Neutrophil (primary cell): ENCODE results near the gene TPST2.

Experiments used
- H3K27ac ChIP-seq: fragments of 200-600 bp; sonication (generic); 2 replicates; pipeline ENCODE4 v1.5.1; 2016; ENCODE audit warnings: mild to moderate bottlenecking, moderate library complexity
- H3K27me3 ChIP-seq: fragments of 200-600 bp; sonication (generic); 2 replicates; pipeline ENCODE4 v1.6.0; 2016; ENCODE audit warnings: mild to moderate bottlenecking
- H3K36me3 ChIP-seq: fragments of 200-600 bp; sonication (generic); 2 replicates; pipeline ENCODE4 v1.5.1; 2017
- H3K4me1 ChIP-seq, 2 experiments: fragments of 200-600 bp in 1 of 2; sonication (generic) in 1 of 2; 1 replicate in 1 of 2; 2 replicates in 1 of 2; pipeline versions ENCODE4 v1.5.1 to v1.6.1; 2013 to 2016; ENCODE audit warnings: low read depth in 1 of 2, low read length in 1 of 2, mild to moderate bottlenecking in 1 of 2, moderate library complexity in 1 of 2; ENCODE audit not compliant: control insufficient read depth in 1 of 2, insufficient read depth in 1 of 2
- H3K4me3 ChIP-seq, 2 experiments: fragments of 200-600 bp in 1 of 2; sonication (generic) in 1 of 2; 1 replicate in 1 of 2; 2 replicates in 1 of 2; pipeline ENCODE4 v1.5.1; 2013 to 2016; ENCODE audit warnings: low read depth in 1 of 2, low read length in 1 of 2, mild to moderate bottlenecking in 1 of 2, moderate library complexity in 1 of 2
- H3K9me3 ChIP-seq: fragments of 200-600 bp; sonication (generic); 2 replicates; pipeline ENCODE4 v1.5.1; 2016
- TF ChIP-seq, protein P1 (sequence below): fragments of 200-600 bp; sonication (generic); IDR thresholded peaks from 2 replicates; pipeline ENCODE4 v1.5.1; 2016; ENCODE audit warnings: antibody characterized with exemption

The TPST2 gene

DNA sequence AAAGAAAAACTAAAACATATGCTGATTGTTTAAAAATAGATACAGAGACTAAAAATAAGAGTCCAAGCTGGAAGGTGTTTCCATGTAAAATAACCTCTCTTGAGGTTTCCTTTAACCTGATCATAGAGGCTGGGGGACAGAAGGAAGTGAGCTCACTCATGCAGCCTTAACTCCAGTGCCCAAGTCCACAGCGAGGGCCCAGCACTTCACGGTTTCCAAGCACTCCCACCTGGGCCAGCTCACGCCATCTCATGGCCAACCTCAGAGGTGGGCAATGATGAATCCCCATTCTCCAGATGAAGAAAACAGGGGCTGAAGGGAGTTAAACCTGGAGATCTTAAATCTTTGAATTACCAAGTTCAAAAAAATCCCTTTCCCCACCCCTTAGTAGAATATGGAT is 62.8 kb downstream of the TPST2 start:
- Histone ChIP-seq H3K4me1 (peaks cover 9 to 23% of the 10 kb centered on the region in 2 experiments), H3K9me3 (no peaks in the 10 kb centered on the region), H3K27me3 (no peaks in the 10 kb centered on the region), H3K36me3 (peaks cover 96% of the 10 kb centered on the region), H3K4me3 (no peak overlapping the region), H3K27ac (no peak overlapping the region)
- TF ChIP-seq, protein P1, sequence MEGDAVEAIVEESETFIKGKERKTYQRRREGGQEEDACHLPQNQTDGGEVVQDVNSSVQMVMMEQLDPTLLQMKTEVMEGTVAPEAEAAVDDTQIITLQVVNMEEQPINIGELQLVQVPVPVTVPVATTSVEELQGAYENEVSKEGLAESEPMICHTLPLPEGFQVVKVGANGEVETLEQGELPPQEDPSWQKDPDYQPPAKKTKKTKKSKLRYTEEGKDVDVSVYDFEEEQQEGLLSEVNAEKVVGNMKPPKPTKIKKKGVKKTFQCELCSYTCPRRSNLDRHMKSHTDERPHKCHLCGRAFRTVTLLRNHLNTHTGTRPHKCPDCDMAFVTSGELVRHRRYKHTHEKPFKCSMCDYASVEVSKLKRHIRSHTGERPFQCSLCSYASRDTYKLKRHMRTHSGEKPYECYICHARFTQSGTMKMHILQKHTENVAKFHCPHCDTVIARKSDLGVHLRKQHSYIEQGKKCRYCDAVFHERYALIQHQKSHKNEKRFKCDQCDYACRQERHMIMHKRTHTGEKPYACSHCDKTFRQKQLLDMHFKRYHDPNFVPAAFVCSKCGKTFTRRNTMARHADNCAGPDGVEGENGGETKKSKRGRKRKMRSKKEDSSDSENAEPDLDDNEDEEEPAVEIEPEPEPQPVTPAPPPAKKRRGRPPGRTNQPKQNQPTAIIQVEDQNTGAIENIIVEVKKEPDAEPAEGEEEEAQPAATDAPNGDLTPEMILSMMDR, result no peak

- no peak overlapping the region for H3K4me3 ChIP-seq
- H3K36me3 ChIP-seq, result peaks cover 90% of the 10 kb centered on the region
- H3K27ac ChIP-seq, result no peak overlapping the region
- no peaks in the 10 kb centered on the region for H3K27me3 ChIP-seq
- TF ChIP-seq, protein P1, result no peak
- H3K4me1 ChIP-seq, result peaks cover 9 to 23% of the 10 kb centered on the region in 2 experiments
- H3K9me3 ChIP-seq, result no peaks in the 10 kb centered on the region
These were observed 63.9 kb downstream of the TPST2 start for GRCh38 chr22:26525946-26526564.

- no peak overlapping the region for H3K27ac ChIP-seq
- H3K36me3 ChIP-seq, result peaks cover 78% of the 10 kb centered on the region
- H3K9me3 ChIP-seq, result no peaks in the 10 kb centered on the region
- TF ChIP-seq, protein P1, result no peak
- H3K4me1 ChIP-seq, result peaks cover 9 to 12% of the 10 kb centered on the region in 2 experiments
- H3K4me3 ChIP-seq, result no peak overlapping the region
- no peaks in the 10 kb centered on the region for H3K27me3 ChIP-seq
These were observed 65.1 kb downstream of the TPST2 start for GRCh38 chr22:26524870-26525269.

DNA sequence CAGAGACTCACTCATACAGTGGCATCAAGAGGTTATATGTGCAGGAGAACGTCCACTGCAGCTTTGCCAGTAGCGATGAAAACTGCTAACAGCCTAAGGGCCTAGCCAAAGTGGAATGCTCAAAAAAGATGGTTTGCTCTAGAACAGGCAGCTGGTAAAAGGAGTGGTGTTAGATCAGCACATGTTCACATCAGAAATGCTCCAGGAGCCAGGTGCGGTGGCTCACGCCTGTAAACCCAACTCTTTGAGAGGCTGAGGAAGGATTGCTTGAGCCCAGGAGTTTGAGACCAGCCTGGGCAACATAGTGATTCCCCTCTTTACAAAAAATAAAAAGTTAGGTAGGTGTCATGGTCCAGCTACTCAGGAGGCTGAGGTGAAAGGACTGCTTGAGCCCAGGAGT is 67.3 kb downstream of the TPST2 start:
- no peaks in the 10 kb centered on the region for H3K27me3 ChIP-seq
- H3K4me1 ChIP-seq, result peaks cover 0 to 4% of the 10 kb centered on the region in 2 experiments
- no peak overlapping the region for H3K4me3 ChIP-seq
- H3K36me3 ChIP-seq, result peaks cover 56% of the 10 kb centered on the region
- H3K9me3 ChIP-seq, result no peaks in the 10 kb centered on the region
- no peak overlapping the region for H3K27ac ChIP-seq
- TF ChIP-seq, protein P1, result no peak

DNA sequence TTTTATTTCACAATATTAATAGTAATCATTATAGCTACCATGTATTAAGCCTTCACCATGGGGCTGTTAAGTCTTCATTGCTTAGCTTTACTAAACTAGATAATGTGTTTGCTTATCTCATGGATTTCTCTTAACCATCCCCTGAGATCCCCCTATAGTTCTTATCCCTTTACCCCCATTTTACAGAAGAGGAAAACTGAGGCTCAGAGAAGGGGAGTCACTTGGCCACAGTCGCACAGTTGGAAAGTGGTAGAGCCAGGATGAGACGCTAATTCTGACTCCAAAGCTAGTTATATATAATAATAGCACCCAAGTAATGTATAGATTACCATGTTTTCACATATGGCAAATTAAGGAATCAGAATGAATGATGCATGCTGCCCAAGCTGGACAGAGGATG is 67.9 kb downstream of the TPST2 start:
- no peak overlapping the region for H3K27ac ChIP-seq
- no peaks in the 10 kb centered on the region for H3K27me3 ChIP-seq
- peaks cover 0 to 4% of the 10 kb centered on the region in 2 experiments for H3K4me1 ChIP-seq
- TF ChIP-seq, protein P1, result no peak
- no peaks in the 10 kb centered on the region for H3K9me3 ChIP-seq
- peaks cover 50% of the 10 kb centered on the region for H3K36me3 ChIP-seq
- no peak overlapping the region for H3K4me3 ChIP-seq
